ENCODE results near the gene PDXDC1. TPM values are rescaled to one million over a fixed set of nuclear protein-coding genes. Genes with fewer than 3 reads are reported as not detected.
"Not testable (repeated sequence)": the region's sequence is repeated elsewhere in the genome, so short reads cannot be mapped to it uniquely, and the experiment has no call there.

Gene PDXDC1
- total and polyA plus RNA-seq, 11 donors, result 19.9 to 80.0 (median 68.9) TPM

DNA sequence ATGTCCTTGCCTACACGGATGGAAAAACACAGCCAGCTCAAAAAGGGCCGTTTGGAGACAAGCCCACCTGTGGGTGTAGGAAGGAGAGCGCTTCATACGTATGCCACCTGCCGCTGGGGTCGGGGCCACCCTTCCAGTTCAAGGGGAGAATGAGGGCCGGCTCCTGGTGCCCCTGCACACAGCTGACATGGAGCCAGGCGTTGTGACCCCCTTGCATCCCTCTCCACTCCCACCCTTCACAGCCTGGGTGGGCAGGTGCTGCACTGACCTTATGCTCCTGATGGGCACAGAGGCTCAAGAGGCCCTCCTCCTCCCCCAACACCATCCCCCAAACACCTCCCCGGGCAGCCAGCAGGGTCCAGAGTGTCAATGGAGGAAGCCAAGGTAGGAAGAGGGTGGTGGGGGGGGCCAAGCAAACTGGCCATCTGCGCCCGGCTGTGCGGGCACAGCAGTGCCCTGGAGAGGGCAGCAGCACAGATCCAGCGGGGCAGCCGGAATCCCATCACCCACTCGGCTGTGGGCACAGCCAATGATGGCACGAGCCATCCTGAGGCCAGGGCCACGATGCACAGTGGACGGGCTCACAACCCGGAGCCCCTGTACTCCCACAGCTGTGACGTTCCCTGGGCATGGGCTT is 170.1 kb downstream of the PDXDC1 start:
- DNase-seq; H3K36me3 ChIP-seq; intact Hi-C loops (cut with DNase I); H3K27me3 ChIP-seq; H3K9me3 ChIP-seq: not testable (repeated sequence)
- peaks cover 0 to 75% (median 37%) of the 10 kb centered on the region in 12 donors for H3K4me1 ChIP-seq
- ATAC-seq, result peak; percentile 35 to 49 (median 46)
- H3K4me3 ChIP-seq, result peak overlapping the region in 8 of 12 donors; percentile 32 to 53 (median 42)
- TF ChIP-seq, protein P1, sequence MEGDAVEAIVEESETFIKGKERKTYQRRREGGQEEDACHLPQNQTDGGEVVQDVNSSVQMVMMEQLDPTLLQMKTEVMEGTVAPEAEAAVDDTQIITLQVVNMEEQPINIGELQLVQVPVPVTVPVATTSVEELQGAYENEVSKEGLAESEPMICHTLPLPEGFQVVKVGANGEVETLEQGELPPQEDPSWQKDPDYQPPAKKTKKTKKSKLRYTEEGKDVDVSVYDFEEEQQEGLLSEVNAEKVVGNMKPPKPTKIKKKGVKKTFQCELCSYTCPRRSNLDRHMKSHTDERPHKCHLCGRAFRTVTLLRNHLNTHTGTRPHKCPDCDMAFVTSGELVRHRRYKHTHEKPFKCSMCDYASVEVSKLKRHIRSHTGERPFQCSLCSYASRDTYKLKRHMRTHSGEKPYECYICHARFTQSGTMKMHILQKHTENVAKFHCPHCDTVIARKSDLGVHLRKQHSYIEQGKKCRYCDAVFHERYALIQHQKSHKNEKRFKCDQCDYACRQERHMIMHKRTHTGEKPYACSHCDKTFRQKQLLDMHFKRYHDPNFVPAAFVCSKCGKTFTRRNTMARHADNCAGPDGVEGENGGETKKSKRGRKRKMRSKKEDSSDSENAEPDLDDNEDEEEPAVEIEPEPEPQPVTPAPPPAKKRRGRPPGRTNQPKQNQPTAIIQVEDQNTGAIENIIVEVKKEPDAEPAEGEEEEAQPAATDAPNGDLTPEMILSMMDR (IDR thresholded peaks at IDR 0.05), result peak in 2 of 12 donors; percentile 11 to 17
- 45 to 64% (median 54%) methylated on average over 7 to 20 of the region's 20 CpGs for WGBS, 4 donors
- H3K27ac ChIP-seq, result peak overlapping the region; percentile 40 to 94 (median 87)

GRCh38 chr16:15145418-15146263 is 170.8 kb downstream of the PDXDC1 start:
- H3K36me3 ChIP-seq; H3K4me3 ChIP-seq; H3K27me3 ChIP-seq; intact Hi-C loops (cut with DNase I); H3K9me3 ChIP-seq: not testable (repeated sequence)
- peaks cover 0 to 73% (median 37%) of the 10 kb centered on the region in 12 donors for H3K4me1 ChIP-seq
- peak overlapping the region; percentile 40 to 94 (median 86) for H3K27ac ChIP-seq
- ATAC-seq (peak; percentile 53 to 69 (median 64)), DNase-seq (peak; percentile 29 to 79 (median 66))
- 63 to 66% (median 65%) methylated on average over 17 to 35 of the region's 35 CpGs for whole genome bisulfite sequencing, 4 donors

DNA sequence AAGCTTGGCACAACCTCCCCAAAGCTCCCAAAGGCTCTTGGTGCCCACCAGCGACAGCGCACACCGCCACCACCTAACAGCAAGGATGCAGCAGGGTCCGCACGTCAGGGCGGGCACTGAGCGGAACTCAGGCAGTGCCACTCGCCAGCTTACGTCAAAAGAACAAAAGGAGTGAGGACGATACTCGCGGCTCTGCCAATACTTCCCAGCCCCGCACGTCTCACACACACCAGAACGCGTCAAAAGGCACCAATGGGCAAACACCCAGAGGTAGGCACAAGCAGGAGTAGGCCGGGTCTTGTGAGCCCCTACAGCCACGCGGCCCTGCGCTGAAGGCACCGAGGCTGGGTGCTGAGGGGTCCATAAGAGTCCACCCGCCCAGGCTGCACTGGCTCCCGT is 171.4 kb downstream of the PDXDC1 start:
- WGBS, 4 donors, result 90 to 94% (median 93%) methylated on average over 16 to 23 of the region's 23 CpGs
- H3K4me3 ChIP-seq; intact Hi-C loops (cut with DNase I); DNase-seq; H3K27me3 ChIP-seq; H3K9me3 ChIP-seq; ATAC-seq; H3K36me3 ChIP-seq: not testable (repeated sequence)
- Histone ChIP-seq H3K4me1 (peaks cover 0 to 66% (median 37%) of the 10 kb centered on the region in 12 donors), H3K27ac (peak overlapping the region in 8 of 12 donors; percentile 13 to 94 (median 88))

DNA sequence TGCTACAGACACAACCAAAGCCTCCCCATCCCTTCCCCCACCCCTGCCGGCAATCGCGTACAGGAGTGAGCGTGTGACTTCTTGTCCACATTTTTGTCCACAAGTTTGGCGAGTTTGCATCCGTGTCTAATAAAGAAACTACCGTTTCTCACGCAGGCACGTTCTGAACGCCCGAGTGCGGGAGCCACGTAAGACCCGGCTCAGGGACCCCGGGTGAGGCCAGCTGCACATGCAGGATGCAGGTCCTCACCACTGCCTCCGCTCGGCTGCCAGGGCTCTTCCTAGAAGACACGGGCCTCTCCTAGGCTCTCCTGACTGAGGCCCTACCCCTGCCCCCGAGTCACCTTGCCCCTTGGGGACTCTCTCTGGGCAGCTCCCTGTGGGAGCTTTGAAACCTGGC is 174.0 kb downstream of the PDXDC1 start:
- ATAC-seq; intact Hi-C loops (cut with DNase I); H3K27ac ChIP-seq; H3K36me3 ChIP-seq; DNase-seq; H3K27me3 ChIP-seq; H3K9me3 ChIP-seq; H3K4me3 ChIP-seq: not testable (repeated sequence)
- WGBS, 4 donors, result 81 to 92% (median 88%) methylated on average over 12 to 19 of the region's 19 CpGs
- H3K4me1 ChIP-seq, result peaks cover 0 to 44% (median 27%) of the 10 kb centered on the region in 12 donors

- DNase-seq; H3K9me3 ChIP-seq; H3K27ac ChIP-seq; intact Hi-C loops (cut with DNase I); H3K4me3 ChIP-seq; H3K27me3 ChIP-seq; H3K36me3 ChIP-seq; ATAC-seq: not testable (repeated sequence)
- peaks cover 0 to 39% (median 22%) of the 10 kb centered on the region in 12 donors for H3K4me1 ChIP-seq
- WGBS, 4 donors, result 82 to 94% (median 86%) methylated on average over 6 to 12 of the region's 12 CpGs
Measured at GRCh38 chr16:15149260-15149659, 174.4 kb downstream of the PDXDC1 start.

GRCh38 chr16:15154005-15154404 is 179.2 kb downstream of the PDXDC1 start:
- H3K27me3 ChIP-seq; H3K36me3 ChIP-seq; intact Hi-C loops (cut with DNase I); ATAC-seq; H3K4me1 ChIP-seq; H3K9me3 ChIP-seq: not testable (repeated sequence)
- Histone ChIP-seq H3K27ac (peak overlapping the region in 11 of 12 donors; percentile 31 to 85 (median 70)), H3K4me3 (peak overlapping the region; percentile 43 to 90 (median 62))
- peak; percentile 58 to 75 (median 73) for DNase-seq
- WGBS, 4 donors, result 0% methylated on average over 38 to 41 of the region's 48 CpGs; no CpG with 5 or more reads in 2 of the 4 donors

Data from heart left ventricle (tissue), 16 donors.